H9 (cell line): ENCODE results near the gene RNGTT. TPM values are rescaled to one million over a fixed set of nuclear protein-coding genes. Genes with fewer than 3 reads are reported as not detected.

ENCODE experiments used
- DNase-seq: peaks from one replicate; pipeline ENCODE4 v3.0.0-alpha.2; 2017
- H2AFZ ChIP-seq: one replicate; pipeline ENCODE4 v1.6.1; 2013; ENCODE audit warnings: mild to moderate bottlenecking, low read length, control low read depth, moderate library complexity
- H2AK5ac ChIP-seq: 2 replicates; pipeline ENCODE4 v1.6.1; 2013; ENCODE audit warnings: low read length, control low read depth, mixed read lengths; ENCODE audit not compliant: insufficient read length
- H2BK120ac ChIP-seq: one replicate; pipeline ENCODE4 v1.6.1; 2013; ENCODE audit warnings: low read depth, mild to moderate bottlenecking, low read length, control low read depth, inconsistent platforms; ENCODE audit not compliant: poor library complexity, severe bottlenecking
- H2BK12ac ChIP-seq: 2 replicates; pipeline ENCODE4 v1.6.1; 2013; ENCODE audit warnings: low read length, control low read depth, mixed read lengths, low read depth; ENCODE audit not compliant: insufficient read length
- H2BK15ac ChIP-seq: 2 replicates; pipeline ENCODE4 v1.6.1; 2013; ENCODE audit warnings: low read depth, low read length, control low read depth
- H2BK20ac ChIP-seq: one replicate; pipeline ENCODE4 v1.6.1; 2013; ENCODE audit warnings: low read depth, mild to moderate bottlenecking, low read length, control low read depth, inconsistent platforms; ENCODE audit not compliant: poor library complexity, severe bottlenecking
- H2BK5ac ChIP-seq: 2 replicates; pipeline ENCODE4 v1.6.1; 2013; ENCODE audit warnings: low read length, control low read depth, mixed read lengths; ENCODE audit not compliant: insufficient read length
- H3K14ac ChIP-seq: 2 replicates; pipeline ENCODE4 v1.6.1; 2013; ENCODE audit warnings: low read length, control low read depth; ENCODE audit not compliant: insufficient read depth
- H3K18ac ChIP-seq: 2 replicates; pipeline ENCODE4 v1.6.1; 2013; ENCODE audit warnings: low read depth, mild to moderate bottlenecking, mixed read lengths, low read length, control low read depth; ENCODE audit not compliant: insufficient read length
- H3K23ac ChIP-seq: 2 replicates; pipeline ENCODE4 v1.6.1; 2013; ENCODE audit warnings: low read length, control low read depth, mixed read lengths, low read depth; ENCODE audit not compliant: insufficient read length
- H3K23me2 ChIP-seq: 2 replicates; pipeline ENCODE4 v1.6.1; 2013; ENCODE audit warnings: low read depth, mild to moderate bottlenecking, mixed read lengths, low read length, control low read depth; ENCODE audit not compliant: insufficient read length, poor library complexity, severe bottlenecking
- H3K27ac ChIP-seq: 2 replicates; pipeline ENCODE4 v1.5.1; 2013; ENCODE audit warnings: low read length, control low read depth, mixed read lengths, low read depth; ENCODE audit not compliant: insufficient read length
- H3K27me3 ChIP-seq: 2 replicates; pipeline ENCODE4 v1.6.1; 2013; ENCODE audit warnings: low read length, control low read depth, inconsistent platforms; ENCODE audit not compliant: insufficient read depth
- H3K4ac ChIP-seq: 2 replicates; pipeline ENCODE4 v1.6.1; 2013; ENCODE audit warnings: low read depth, mild to moderate bottlenecking, control low read depth, inconsistent platforms, low read length, moderate library complexity
- H3K4me1 ChIP-seq: 2 replicates; pipeline ENCODE4 v1.6.1; 2013; ENCODE audit warnings: low read length, control low read depth, inconsistent platforms; ENCODE audit not compliant: insufficient read depth
- H3K4me2 ChIP-seq: 2 replicates; pipeline ENCODE4 v1.6.1; 2013; ENCODE audit warnings: low read length, control low read depth, mixed read lengths; ENCODE audit not compliant: insufficient read length, insufficient read depth
- H3K56ac ChIP-seq: 2 replicates; pipeline ENCODE4 v1.6.1; 2013; ENCODE audit warnings: low read depth, mild to moderate bottlenecking, mixed read lengths, low read length, control low read depth; ENCODE audit not compliant: insufficient read length
- H3K79me1 ChIP-seq: 2 replicates; pipeline ENCODE4 v1.6.1; 2013; ENCODE audit warnings: low read depth, mild to moderate bottlenecking, moderate library complexity, low read length, control low read depth, inconsistent platforms; ENCODE audit not compliant: insufficient read depth, poor library complexity, severe bottlenecking
- H3K79me2 ChIP-seq: 2 replicates; pipeline ENCODE4 v1.6.1; 2013; ENCODE audit warnings: low read length, control low read depth, inconsistent platforms; ENCODE audit not compliant: insufficient read depth
- H3K9ac ChIP-seq: 2 replicates; pipeline ENCODE4 v1.6.1; 2013; ENCODE audit warnings: low read length, control low read depth, mixed read lengths; ENCODE audit not compliant: insufficient read length; ENCODE audit errors: extremely low read depth
- H3K9me3 ChIP-seq: one replicate; pipeline ENCODE4 v1.6.1; 2013; ENCODE audit warnings: low read depth, low read length, inconsistent platforms; ENCODE audit not compliant: control insufficient read depth
- H3T11ph ChIP-seq: one replicate; pipeline ENCODE4 v1.6.1; 2013; ENCODE audit warnings: mild to moderate bottlenecking, low read length, control low read depth, inconsistent platforms
- H4K20me1 ChIP-seq: one replicate; pipeline ENCODE4 v1.6.1; 2013; ENCODE audit not compliant: control insufficient read depth, insufficient read length, insufficient read depth
- H4K5ac ChIP-seq: 2 replicates; pipeline ENCODE4 v1.6.1; 2013; ENCODE audit warnings: low read depth, mild to moderate bottlenecking, mixed read lengths, low read length, control low read depth; ENCODE audit not compliant: insufficient read length
- H4K8ac ChIP-seq: replicated peaks from 2 replicates; pipeline ENCODE4 v1.6.1; 2013; ENCODE audit warnings: low read length, control low read depth, mixed read lengths, low read depth; ENCODE audit not compliant: insufficient read length
- H4K91ac ChIP-seq: 2 replicates; pipeline ENCODE4 v1.6.1; 2013; ENCODE audit warnings: low read depth, mild to moderate bottlenecking, moderate library complexity, mixed read lengths, low read length, control low read depth; ENCODE audit not compliant: insufficient read length
- H3K27ac Mint-ChIP-seq, 3 experiments: 2 replicates in 2 of 3; 3 replicates in 1 of 3; pipeline ENCODE4 v1.8.0; 2020 to 2021; ENCODE audit warnings: mixed read lengths in 3 of 3, mild to moderate bottlenecking in 1 of 3, moderate library complexity in 1 of 3
- H3K27me3 Mint-ChIP-seq: 2 replicates; pipeline ENCODE4 v1.8.0; 2021; ENCODE audit warnings: low read depth, mild to moderate bottlenecking, moderate library complexity, mixed read lengths
- H3K36me3 Mint-ChIP-seq, 3 experiments: 2 replicates in 2 of 3; 3 replicates in 1 of 3; pipeline ENCODE4 v1.8.0; 2020 to 2021; ENCODE audit warnings: low read depth in 3 of 3, mixed read lengths in 3 of 3; ENCODE audit not compliant: insufficient read depth in 1 of 3
- H3K4me1 Mint-ChIP-seq, 2 experiments: 2 replicates each; pipeline ENCODE4 v1.8.0; 2020; ENCODE audit warnings: mixed read lengths in 2 of 2
- H3K4me3 Mint-ChIP-seq, 2 experiments: 2 replicates in 1 of 2; 3 replicates in 1 of 2; pipeline ENCODE4 v1.8.0; 2020 to 2021; ENCODE audit warnings: mild to moderate bottlenecking in 2 of 2, mixed read lengths in 2 of 2, moderate library complexity in 1 of 2
- H3K9me3 Mint-ChIP-seq, 2 experiments: 2 replicates in 1 of 2; 3 replicates in 1 of 2; pipeline ENCODE4 v1.8.0; 2020; ENCODE audit warnings: mild to moderate bottlenecking in 2 of 2, mixed read lengths in 2 of 2, moderate library complexity in 1 of 2
- total RNA-seq: library from RNA; stranded (reverse); gene quantifications from 2 replicates; pipeline ENCODE4 v1.2.1, GENCODE V29; 2021
- TF ChIP-seq, protein P1 (sequence below): fragments of 200-600 bp; sonication (generic); conservative IDR thresholded peaks from 3 replicates; pipeline ENCODE4 v1.8.0; 2021; ENCODE audit warnings: antibody characterized with exemption, mild to moderate bottlenecking

RNGTT gene
- total RNA-seq, 1 experiment from 2014 or later = 20.5 TPM

DNA sequence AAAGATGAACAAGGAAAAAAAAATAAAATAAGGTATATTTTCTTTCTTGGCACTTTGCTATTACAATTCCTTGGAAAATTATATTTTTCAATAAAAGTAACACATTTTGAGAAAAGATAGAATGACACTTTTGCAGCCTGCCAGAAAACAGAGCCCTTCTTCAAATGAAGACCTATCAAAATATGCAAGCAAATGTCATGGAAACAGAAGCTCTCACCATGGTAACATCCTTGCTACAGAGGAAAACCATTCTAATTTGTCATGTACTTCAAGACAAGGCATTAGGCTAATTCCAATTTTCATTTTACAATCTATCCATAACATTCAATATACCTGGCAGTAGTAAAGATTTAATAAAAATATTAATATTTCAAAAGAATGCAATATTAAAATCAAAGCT lies 177.9 kb downstream of the RNGTT start:
- H2BK120ac ChIP-seq = no peak overlapping the region
- no peaks in the 10 kb centered on the region for H3K27me3 ChIP-seq
- no peak overlapping the region for H4K91ac ChIP-seq
- no peaks in the 10 kb centered on the region; a peak in 1 of 5 replicates for H3K9me3 Mint-ChIP-seq
- no peaks in the 10 kb centered on the region for H3K9me3 ChIP-seq
- H3K27ac Mint-ChIP-seq = no peak overlapping the region
- H3K36me3 Mint-ChIP-seq = peaks cover 0 to 4% (median 4%) of the 10 kb centered on the region in 3 experiments; a peak in 2 of 7 replicates
- no peak overlapping the region for H3T11ph ChIP-seq
- H3K79me2 ChIP-seq = no peaks in the 10 kb centered on the region
- H3K23ac ChIP-seq = no peak overlapping the region
- H3K4me2 ChIP-seq = no peak overlapping the region
- H3K27ac ChIP-seq = no peak overlapping the region
- no peak overlapping the region for H3K4ac ChIP-seq
- H3K18ac ChIP-seq = no peak overlapping the region
- no peak overlapping the region for H2AK5ac ChIP-seq
- no peak overlapping the region for H4K5ac ChIP-seq
- DNase-seq = no peak
- H2BK12ac ChIP-seq = no peak overlapping the region
- H4K8ac ChIP-seq = no peak overlapping the region
- H3K4me3 Mint-ChIP-seq = no peak overlapping the region
- no peaks in the 10 kb centered on the region for H3K27me3 Mint-ChIP-seq
- TF ChIP-seq, protein P1, sequence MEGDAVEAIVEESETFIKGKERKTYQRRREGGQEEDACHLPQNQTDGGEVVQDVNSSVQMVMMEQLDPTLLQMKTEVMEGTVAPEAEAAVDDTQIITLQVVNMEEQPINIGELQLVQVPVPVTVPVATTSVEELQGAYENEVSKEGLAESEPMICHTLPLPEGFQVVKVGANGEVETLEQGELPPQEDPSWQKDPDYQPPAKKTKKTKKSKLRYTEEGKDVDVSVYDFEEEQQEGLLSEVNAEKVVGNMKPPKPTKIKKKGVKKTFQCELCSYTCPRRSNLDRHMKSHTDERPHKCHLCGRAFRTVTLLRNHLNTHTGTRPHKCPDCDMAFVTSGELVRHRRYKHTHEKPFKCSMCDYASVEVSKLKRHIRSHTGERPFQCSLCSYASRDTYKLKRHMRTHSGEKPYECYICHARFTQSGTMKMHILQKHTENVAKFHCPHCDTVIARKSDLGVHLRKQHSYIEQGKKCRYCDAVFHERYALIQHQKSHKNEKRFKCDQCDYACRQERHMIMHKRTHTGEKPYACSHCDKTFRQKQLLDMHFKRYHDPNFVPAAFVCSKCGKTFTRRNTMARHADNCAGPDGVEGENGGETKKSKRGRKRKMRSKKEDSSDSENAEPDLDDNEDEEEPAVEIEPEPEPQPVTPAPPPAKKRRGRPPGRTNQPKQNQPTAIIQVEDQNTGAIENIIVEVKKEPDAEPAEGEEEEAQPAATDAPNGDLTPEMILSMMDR = no peak
- H2BK20ac ChIP-seq = no peak overlapping the region
- H3K4me1 Mint-ChIP-seq = peaks cover 2 to 3% of the 10 kb centered on the region in 2 experiments; a peak in 2 of 4 replicates
- no peaks in the 10 kb centered on the region for H3K79me1 ChIP-seq
- H3K14ac ChIP-seq = no peak overlapping the region
- no peaks in the 10 kb centered on the region for H3K23me2 ChIP-seq
- H3K9ac ChIP-seq = no peak overlapping the region
- no peak overlapping the region for H2BK15ac ChIP-seq
- no peak overlapping the region for H2AFZ ChIP-seq
- no peak overlapping the region for H3K56ac ChIP-seq
- H4K20me1 ChIP-seq = no peaks in the 10 kb centered on the region
- no peaks in the 10 kb centered on the region for H3K4me1 ChIP-seq
- no peak overlapping the region for H2BK5ac ChIP-seq
